GM18517 (cell line): ENCODE measurements around the gene UBAC1.
"Not testable (repeated sequence)": the region's sequence is repeated elsewhere in the genome, so short reads cannot be mapped to it uniquely, and the experiment has no call there.

Experiments used
- ATAC-seq: cut with Tn5 transposase; IDR thresholded peaks from one replicate; pipeline ENCODE4 v1.9.1; 2021; ENCODE audit warnings: mild to moderate bottlenecking, moderate library complexity; ENCODE audit not compliant: unreplicated experiment

UBAC1 gene

DNA sequence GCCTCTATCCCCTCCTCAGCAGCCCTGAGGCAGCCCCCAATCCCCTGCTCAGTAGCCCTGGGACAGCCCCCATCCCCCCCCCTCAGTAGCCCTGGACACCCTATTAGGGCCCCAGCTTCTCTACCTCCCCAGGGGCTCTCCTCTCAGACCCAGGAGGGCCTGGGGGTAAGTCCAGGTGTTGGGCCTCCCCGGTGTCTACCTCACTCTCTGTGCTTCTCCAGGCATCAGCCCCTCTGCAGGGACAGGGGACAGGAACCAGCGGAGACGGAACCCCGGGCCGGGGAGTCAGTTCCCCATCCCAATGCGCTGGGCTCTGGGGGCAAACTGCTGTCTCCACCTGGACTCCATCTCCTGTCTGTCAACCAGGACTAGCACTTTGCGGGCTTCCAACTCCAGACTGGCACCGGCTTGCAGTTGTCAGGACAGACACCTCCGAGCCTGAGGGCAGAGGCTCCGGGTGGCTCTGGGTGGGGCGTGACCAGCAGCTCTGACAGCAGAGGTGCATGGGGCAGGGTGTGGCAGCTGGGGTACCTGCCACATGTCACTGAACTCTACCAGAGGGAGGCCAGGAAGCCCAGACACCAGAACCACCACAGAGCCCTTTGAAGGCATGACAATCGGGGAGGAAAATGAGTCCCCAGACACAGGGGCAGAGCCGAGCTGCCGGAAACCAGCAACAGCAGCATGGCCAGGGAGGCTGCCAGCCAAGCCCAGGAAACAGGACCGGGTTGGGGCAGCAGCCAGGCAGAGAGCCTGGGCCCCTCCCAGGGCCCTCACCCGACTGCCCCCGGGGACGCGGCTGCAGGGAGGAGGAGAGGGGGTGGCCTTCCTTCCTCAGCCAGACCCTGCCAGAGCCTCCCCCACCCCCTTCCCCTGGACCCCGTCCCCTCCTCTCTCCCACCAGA is 17.7 kb upstream of the UBAC1 start:
- ATAC-seq: no peak

DNA sequence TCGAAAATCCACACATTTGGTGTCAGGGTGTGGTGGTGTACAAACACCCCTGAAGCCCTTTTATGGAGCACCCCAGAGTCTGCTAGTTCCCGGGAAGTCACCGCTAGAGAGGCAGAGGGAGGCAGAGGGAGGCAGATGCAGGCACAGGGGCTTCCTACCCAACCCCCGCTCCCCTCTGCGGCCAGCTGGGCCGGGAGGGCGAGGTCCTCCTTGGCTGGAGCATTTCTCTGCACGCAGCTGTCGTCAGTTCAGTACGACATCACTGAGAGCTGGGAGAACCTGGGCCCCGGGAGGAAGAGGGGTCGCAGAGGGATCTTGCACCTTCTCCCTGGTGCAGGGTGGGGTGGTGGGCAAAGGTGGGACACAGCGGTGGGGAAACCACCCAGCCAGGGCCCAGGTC is 15.8 kb upstream of the UBAC1 start:
- no peak for ATAC-seq

DNA sequence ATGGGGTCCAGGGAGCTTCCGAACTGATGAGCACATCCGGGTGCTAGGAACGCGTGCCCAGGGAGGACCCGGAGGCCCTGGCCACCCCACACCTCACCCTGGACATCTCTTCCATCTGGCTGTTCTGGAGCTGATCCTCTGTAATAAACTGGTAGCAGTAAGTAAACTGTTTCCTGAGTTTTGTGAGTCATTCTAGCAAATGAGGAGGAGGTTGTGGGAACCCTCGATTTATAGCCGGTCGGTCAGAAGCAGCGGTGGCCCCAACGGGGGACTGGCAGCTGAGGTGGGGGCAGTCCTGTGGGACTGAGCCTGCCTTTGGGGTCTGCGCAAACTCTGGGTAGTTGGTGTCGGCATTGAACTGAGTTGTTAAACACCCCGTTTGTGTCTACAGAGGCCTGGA is 15.4 kb upstream of the UBAC1 start:
- ATAC-seq: no peak

DNA sequence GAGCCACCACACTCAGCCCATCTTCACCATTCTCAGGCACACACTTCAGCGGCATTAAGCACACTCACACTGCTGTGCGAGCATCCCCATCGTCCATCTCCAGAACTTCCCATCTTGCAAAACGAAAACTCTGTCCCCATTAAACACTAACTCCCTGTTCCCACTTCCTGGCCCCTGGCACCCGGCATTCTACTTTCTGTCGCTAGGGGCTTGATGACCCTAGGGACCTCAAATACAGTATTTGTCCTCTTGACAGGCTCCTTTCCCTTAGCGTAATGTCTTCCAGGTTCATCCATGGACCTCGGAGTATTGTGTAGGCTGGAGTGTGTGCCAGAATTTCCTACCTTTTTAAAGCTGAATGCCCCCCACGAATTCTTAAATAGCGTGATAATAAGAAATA is 14.7 kb upstream of the UBAC1 start:
- ATAC-seq: no peak

DNA sequence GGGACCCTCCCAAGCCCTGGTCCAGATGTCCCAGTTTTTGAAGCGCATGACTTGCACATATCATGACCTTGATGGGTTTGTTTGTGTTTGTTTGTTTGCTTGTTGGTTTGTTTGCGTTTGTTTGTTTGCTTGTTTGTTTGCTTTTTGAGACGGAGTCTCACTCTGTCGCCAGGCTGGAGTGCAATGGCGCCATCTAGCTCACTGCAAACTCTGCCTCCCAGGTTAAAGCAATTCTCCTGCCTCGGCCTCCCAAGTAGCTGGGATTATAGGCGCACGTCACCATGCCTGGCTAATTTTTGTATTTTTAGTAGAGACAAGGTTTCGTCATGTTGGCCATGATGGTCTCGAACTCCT is 13.0 kb upstream of the UBAC1 start:
- ATAC-seq: no peak

DNA sequence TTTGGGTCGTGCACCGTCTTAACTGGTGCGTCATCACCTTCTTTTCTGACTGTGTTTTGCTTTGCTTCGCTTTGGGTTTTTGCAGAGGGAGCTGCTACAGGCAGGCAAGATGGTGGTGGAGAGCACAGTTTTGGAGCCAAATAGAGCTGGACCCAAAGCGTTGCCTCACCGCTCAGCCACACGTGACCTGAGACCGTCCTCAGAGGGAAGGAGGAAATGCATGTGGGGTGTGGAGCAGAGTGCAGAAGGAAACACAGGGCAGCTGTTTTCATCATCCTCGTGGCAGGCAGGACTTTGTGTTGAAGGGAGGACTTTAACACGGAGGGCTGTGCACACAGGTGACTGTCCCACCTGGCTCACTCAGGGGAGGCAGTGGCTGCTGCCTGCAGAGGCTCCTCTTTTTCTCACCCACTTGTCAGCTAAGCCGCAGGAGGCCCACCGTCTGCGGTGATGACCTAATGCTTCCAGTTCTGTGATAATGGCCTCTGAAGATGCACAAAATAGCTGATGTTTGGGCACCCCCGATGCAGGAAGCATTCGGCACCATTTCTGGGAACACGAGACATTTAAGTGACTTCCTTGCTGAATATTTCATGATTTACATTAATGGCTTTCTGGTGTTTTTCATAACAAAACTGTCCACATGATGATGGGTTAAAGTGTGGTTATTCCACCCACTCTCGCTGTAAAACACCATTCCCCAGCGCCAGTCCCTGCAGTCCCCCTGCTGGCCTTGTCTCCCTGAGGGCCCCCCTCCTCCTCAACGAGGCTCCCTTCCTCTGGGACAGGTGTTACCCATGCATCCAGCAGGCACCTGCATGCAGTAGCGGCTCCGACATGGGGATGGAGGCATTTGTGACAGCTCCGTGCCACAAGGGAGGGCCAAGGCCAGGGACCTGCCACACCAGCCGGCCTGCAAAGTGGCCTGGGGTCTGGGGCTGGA is 12.4 kb upstream of the UBAC1 start:
- no peak for ATAC-seq

DNA sequence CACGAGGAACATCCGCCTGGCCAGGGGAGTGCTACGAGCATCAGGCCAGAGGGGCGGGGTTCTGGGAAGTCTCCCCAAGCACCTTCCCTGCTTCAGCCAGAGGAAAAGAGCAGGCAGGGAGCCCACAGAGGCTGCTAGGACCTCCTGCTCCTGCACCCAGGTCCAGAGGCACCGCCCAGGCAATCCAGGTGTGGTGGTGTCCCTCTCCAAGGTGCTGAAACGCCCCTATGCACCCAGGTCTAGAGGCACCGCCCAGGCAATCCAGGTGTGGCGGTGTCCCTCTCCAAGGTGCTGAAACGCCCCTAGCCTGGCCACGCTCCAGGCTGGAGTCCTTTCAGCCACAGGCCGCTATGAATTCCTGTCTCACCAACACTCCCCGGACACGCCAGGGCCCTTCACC is 10.7 kb upstream of the UBAC1 start:
- no peak for ATAC-seq

DNA sequence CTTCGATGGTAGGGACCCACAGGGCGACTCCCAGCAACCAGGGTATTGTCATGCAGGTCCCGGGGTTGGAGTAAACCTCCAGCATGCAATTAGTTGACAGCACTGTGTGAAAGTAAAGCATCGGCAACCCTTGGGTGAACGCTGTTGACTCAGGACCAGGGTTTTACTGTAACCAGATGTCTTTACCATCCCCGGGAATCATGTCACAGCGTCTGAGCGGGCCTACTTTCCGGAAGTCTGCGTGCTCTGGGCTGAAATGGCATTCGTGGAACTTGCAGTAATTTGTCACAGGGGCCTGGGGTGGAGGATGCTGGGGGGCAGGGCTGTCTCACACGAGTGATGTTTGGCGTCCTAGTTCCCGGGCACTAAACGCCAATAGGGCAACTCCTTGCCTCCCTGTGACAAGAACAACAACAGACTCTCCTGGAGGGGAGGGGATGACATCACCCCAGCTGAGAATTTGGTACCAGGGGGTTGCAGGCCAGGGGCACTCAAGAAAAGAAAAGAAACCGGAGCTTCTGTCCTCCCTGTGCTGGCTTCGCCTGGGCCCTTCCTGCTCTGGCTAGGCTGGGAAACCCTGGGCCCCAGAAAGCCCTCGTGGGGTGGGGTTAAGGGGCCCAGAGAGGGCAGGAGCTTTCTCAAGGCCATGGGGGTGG is 10.1 kb upstream of the UBAC1 start:
- ATAC-seq: no peak

DNA sequence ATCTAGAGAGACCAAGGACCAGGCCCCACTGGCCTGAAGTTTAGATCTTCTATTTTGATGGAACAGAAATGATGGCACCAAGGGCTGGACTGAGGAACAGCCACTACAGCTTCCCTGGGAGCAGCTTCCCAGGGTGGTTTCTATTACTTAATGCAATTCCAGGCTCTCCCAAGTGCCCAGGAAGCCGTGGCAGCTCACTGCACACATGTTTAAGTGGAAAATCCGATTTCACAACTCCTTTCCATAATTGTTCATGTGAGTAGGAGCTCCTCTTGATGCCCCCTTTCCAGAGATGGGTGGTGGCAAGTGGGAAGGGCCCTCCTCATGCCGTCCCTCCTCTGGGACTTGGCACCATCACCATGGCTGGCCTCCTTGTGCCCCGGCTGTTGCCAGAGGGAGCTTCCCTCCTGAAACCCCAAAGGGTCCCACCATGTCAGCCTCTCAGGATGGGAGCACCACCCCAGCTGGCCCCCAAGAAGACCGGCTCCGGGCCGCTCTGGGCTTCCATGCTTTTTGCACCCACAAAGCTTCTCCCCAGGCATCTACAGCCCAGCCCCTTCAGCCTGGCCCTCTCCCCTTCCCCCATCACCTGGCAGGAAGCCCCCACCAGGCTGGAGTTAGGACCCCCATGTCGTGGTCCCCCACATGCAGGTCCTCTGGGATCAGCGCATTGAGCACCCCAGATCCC is 9.1 kb upstream of the UBAC1 start:
- no peak for ATAC-seq

DNA sequence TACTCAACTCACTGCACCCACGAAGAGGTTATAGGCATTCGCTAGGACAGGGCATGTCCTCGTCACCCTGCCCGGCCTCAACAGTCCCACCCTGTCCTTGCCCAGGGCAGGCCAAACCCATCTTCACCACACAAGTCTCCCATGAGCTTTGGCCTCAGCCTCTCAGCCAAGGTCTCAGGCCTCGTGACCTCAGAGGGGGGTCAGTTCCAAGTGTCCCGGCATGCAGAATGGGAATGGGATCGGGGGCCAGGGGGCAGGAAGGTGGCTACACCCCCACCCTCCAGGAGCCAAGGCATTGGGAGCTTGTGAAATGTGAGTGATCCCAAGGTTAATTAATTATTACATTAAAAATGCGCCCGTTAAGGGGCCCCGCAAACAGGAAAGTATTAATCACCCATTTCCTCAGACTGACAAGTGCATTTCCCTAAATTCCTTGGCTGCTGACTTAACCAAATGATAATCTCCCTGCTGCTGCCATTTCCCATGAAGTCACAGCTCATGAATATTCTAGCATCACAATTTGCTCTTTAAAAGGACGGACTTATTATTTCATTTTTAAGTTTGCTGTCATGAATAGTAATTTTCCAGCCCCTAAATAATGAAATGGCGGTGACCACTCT is 8.0 kb upstream of the UBAC1 start:
- ATAC-seq: no peak

DNA sequence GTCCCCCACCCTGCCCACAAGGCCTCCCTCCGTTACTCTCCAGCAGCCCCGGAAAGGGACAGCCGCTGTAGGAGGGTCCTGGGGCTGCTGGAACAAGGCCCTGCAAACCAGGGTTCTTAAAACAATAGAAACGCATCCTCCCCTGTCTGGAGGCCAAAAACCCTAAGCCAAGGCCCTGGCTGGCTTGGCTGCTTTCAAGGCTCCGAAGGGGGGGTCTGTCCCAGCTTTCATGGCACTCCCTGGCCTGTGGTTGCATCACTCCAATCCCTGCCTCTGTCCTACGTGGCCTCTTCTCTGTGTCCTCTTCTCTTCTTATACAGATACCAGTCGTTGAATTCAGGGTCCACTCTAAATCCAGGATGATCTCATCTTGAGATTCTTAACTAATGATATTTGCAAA is 7.4 kb upstream of the UBAC1 start:
- ATAC-seq: no peak

DNA sequence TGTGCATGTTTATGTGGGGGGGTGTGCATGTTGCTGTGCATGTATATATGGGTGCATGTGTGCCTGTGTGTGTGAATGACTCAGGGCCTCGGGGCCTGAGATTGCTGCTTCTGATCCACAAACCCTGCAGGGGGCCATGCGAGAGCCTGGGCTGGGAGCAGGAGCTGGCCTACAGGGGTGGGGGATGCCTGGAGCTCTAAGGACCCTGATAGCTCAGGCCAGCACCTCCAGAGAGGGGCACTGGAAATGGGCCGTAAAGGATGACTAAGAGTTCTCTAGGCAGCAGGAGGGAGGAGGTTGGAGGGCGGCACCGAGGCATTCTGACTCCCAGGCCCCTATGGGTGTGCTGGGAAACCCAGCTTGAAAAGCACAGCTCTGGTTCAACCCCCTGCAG is 6.9 kb upstream of the UBAC1 start:
- no peak for ATAC-seq

DNA sequence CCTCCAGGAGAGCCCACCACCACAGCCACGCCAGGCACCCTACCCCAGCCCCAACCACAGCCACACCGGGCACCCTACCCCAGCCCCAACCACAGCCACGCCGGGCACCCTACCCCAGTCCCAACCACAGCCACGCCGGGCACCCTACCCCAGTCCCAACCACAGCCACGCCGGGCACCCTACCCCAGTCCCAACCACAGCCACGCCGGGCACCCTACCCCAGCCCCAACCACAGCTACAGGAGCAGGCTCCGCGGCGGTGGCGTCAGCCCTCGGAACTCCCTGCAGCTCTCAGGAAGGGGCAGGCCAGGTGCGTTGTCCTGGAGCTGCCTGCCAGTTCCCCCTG is 5.7 kb upstream of the UBAC1 start:
- not testable (repeated sequence) for ATAC-seq

DNA sequence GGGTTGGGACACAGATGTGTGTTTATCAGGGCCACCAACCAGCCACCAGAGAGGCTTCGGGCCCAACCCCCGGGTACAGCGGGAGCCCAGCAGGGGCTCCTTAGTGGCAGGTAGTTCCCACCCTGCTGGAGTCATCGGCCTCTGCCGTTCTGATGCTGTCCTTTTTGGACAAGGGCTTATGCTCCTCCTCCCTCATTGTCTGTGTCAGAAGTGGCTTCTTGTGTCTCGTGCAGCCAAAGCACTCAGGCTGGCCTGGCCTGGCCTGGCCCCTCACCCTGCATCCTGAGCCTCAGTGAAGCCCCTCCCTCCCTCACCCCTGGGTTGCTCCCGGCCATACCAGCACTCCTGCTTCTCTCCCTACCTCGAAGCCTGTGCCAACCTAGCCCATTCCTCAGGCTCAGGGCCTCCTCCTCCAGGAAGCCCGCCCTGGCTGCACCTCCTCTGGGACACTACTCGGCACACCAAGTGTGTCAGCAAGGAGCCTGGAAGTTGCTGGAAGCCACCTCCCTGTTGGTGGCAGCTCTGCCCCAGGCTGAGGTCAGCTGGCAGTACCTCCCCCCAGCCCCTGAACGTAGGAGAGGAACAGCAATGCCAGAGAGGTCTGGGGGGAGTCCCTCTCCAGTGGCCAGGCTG is 4.1 kb upstream of the UBAC1 start:
- no peak for ATAC-seq

DNA sequence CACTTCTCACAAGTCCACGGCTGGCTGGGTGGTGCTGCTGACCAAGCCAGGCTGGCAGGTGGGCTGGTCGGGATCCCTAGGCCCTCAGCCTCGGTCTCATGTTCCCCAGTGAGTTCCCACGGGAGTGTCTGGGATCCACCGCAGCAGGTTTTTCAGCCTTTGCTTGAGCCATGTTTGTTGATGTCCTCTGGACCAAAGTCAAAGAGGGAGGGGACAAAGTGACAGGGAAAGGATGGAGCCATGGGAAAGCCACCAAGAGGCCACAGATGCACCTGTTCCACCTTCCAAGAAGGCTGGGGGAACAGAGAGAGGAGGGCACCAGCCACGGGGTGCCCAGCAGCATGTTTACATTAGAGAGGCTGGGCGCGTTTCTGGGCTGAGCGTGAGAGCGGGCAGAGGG is 2.8 kb upstream of the UBAC1 start:
- ATAC-seq: no peak

DNA sequence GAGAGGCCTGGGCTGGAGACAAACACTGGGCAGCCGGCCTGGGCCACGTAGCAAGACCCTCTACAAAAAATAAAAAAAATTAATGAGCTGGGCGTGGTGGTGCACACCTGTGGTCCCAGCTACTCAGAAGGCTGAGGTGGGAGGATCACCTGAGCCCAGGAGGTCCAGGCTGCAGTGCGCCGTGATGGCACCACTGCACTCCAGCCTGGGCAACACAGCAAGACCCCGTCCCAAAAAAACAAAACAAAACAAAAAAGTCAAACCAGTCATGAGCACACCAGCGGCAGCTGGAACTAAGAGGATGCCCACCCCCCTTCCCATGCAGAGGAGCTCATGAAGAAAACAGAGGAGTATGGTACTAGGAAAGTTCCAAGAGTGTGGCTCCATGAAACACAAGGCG is 2.2 kb upstream of the UBAC1 start:
- ATAC-seq: no peak

DNA sequence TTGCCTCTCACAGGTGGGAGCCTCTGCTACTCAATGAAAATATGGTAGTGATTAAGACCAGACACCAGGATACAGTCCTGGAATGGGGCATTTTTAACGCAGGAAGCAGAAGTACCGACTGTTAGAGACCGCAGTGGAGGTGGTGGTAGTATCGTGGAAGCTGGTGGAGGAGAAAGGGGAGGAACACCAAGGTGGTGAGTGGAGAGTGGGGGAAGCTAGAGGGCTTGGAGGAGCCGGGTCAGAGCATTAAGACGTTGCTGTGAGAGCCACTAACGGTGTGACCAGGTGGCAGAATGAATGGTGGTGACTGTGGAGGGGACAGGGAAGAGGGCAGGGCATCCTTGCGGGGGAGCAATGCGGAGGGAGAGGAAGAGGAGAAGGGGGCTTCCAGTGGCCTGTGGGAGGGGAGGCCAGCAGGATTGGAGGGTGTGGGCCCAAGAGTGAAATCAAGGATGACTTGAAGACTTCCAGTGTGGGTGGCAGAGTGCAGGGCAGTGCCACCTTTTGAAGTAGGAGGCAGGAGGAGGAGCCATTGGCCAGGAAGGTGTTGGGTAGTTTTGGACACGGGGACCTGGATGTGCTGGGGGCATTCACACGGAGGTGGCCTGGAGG is 1.6 kb upstream of the UBAC1 start:
- ATAC-seq: no peak

DNA sequence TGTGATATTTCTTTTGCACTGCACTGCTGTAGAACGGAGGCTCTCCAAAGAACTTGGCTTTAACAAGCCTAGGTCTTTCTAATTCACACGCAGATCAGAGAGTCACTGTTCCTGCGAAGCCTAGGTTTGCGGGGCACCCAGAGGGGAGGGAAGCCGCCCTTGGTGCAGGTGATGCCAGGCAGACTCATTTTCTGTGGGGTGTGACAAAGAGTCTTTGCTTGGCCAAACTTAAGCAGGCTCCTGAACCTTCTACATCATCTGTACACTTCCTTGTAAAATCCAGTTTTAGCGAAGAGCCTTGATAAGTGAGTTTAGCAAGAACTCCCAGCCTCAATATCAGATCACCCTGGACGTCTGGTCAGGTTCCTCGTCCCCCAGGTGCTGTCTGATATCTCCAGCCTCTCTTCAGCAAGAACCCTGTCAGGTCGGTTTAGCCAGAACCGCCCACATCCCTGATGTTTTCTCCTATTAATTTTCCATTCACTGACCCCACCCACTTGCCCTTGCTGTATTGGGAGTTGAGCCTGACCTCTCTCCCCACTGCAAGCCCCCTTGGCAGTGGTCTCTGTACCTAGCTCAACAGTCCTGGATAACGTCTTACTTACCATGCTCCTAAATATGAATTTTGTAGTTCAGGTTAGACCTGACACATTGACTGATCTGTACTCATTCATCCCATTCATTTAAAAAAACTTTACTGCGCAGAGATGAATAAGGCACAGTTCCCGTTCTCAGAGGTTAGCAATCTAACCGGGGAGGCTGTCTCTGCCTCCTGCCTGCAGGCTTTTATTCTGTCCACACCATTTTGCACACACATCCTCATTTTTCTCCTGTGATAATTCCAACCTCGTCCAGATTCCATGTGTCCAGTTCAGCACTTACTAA is 880 bp upstream of the UBAC1 start:
- ATAC-seq: no peak
